8988T (cell line): ENCODE results near the gene GPNMB.

Experiments used
- DNase-seq: peaks from one replicate; pipeline ENCODE4 v3.0.0; 2011

GPNMB gene

GRCh38 chr7:23232966-23233365 is 13.6 kb upstream of the GPNMB start:
- DNase-seq: no peak

GRCh38 chr7:23234569-23235296 is 11.8 kb upstream of the GPNMB start:
- no peak for DNase-seq

- DNase-seq: no peak
Observed at GRCh38 chr7:23235813-23236221, 10.8 kb upstream of the GPNMB start.

- DNase-seq: no peak
Observed at GRCh38 chr7:23237000-23237399, 9.6 kb upstream of the GPNMB start.

- DNase-seq: no peak
Observed at GRCh38 chr7:23238983-23239652, 7.5 kb upstream of the GPNMB start.

- DNase-seq: no peak
Observed at GRCh38 chr7:23239698-23240097, 6.9 kb upstream of the GPNMB start.

- no peak for DNase-seq
Observed at GRCh38 chr7:23242321-23242720, 4.3 kb upstream of the GPNMB start.

- no peak for DNase-seq
Observed at GRCh38 chr7:23242935-23243334, 3.6 kb upstream of the GPNMB start.

- DNase-seq: no peak
Observed at GRCh38 chr7:23247046-23247602, 549 bp downstream of the GPNMB start.

- DNase-seq: no peak
Observed at GRCh38 chr7:23247603-23248335, 1.2 kb downstream of the GPNMB start.

- no peak for DNase-seq
Observed at GRCh38 chr7:23249486-23249885, 2.9 kb downstream of the GPNMB start.

- no peak for DNase-seq
Observed at GRCh38 chr7:23254051-23254681, 7.6 kb downstream of the GPNMB start.

- no peak for DNase-seq
Observed at GRCh38 chr7:23256731-23257130, 10.2 kb downstream of the GPNMB start.

GRCh38 chr7:23260371-23260770 is 13.8 kb downstream of the GPNMB start:
- DNase-seq: no peak

GRCh38 chr7:23261843-23262452 is 15.4 kb downstream of the GPNMB start:
- DNase-seq: peak; percentile 39

- no peak for DNase-seq
Observed at GRCh38 chr7:23264916-23265458, 18.4 kb downstream of the GPNMB start.

GRCh38 chr7:23266918-23267317 is 20.3 kb downstream of the GPNMB start:
- no peak for DNase-seq

GRCh38 chr7:23267357-23267756 is 20.8 kb downstream of the GPNMB start:
- no peak for DNase-seq

GRCh38 chr7:23268167-23268566 is 21.6 kb downstream of the GPNMB start:
- DNase-seq: no peak

GRCh38 chr7:23268746-23269145 is 22.2 kb downstream of the GPNMB start:
- no peak for DNase-seq

GRCh38 chr7:23272275-23272674 is 25.7 kb downstream of the GPNMB start:
- DNase-seq: no peak

- peak; percentile 35 for DNase-seq
Observed at GRCh38 chr7:23273141-23273599, 26.6 kb downstream of the GPNMB start.
